ENCODE measurements around the gene ANKRD27.
"Not testable (repeated sequence)": the region's sequence is repeated elsewhere in the genome, so short reads cannot be mapped to it uniquely, and the experiment has no call there.

ANKRD27 gene

GRCh38 chr19:32652331-32652730 lies 22.6 kb downstream of the ANKRD27 start:
- DNase-seq (ENCODE audit: low read depth) = not testable (repeated sequence)

GRCh38 chr19:32651729-32652140 lies 23.2 kb downstream of the ANKRD27 start:
- DNase-seq (ENCODE audit: low read depth) = no peak

GRCh38 chr19:32650671-32651070 lies 24.3 kb downstream of the ANKRD27 start:
- DNase-seq (ENCODE audit: low read depth) = no peak

GRCh38 chr19:32649751-32650150 lies 25.2 kb downstream of the ANKRD27 start:
- no peak for DNase-seq (ENCODE audit: low read depth)

GRCh38 chr19:32647361-32647760 lies 27.6 kb downstream of the ANKRD27 start:
- no peak for DNase-seq (ENCODE audit: low read depth)

GRCh38 chr19:32646556-32646955 lies 28.4 kb downstream of the ANKRD27 start:
- no peak for DNase-seq (ENCODE audit: low read depth)

- no peak for DNase-seq (ENCODE audit: low read depth)
These were observed 32.2 kb downstream of the ANKRD27 start for GRCh38 chr19:32642771-32643170.

- DNase-seq (ENCODE audit: low read depth) = no peak
These were observed 36.4 kb downstream of the ANKRD27 start for GRCh38 chr19:32638625-32639024.

GRCh38 chr19:32637480-32637879 lies 37.5 kb downstream of the ANKRD27 start:
- no peak for DNase-seq (ENCODE audit: low read depth)

- DNase-seq (ENCODE audit: low read depth) = no peak
These were observed 43.6 kb downstream of the ANKRD27 start for GRCh38 chr19:32631381-32631780.

GRCh38 chr19:32630338-32630737 lies 44.6 kb downstream of the ANKRD27 start:
- no peak for DNase-seq (ENCODE audit: low read depth)

- DNase-seq (ENCODE audit: low read depth) = no peak
These were observed 47.2 kb downstream of the ANKRD27 start for GRCh38 chr19:32627714-32628270.

- DNase-seq (ENCODE audit: low read depth) = no peak
These were observed 48.0 kb downstream of the ANKRD27 start for GRCh38 chr19:32626969-32627368.

- no peak for DNase-seq (ENCODE audit: low read depth)
These were observed 50.6 kb downstream of the ANKRD27 start for GRCh38 chr19:32624410-32624809.

- DNase-seq (ENCODE audit: low read depth) = no peak
These were observed 53.0 kb downstream of the ANKRD27 start for GRCh38 chr19:32622002-32622401.

GRCh38 chr19:32619051-32619685 lies 55.8 kb downstream of the ANKRD27 start:
- no peak for DNase-seq (ENCODE audit: low read depth)

- DNase-seq (ENCODE audit: low read depth) = no peak
These were observed 59.4 kb downstream of the ANKRD27 start for GRCh38 chr19:32615569-32615968.

- no peak for DNase-seq (ENCODE audit: low read depth)
These were observed 60.1 kb downstream of the ANKRD27 start for GRCh38 chr19:32614916-32615315.

GRCh38 chr19:32613008-32613407 lies 62.0 kb downstream of the ANKRD27 start:
- no peak for DNase-seq (ENCODE audit: low read depth)

GRCh38 chr19:32611161-32611560 lies 63.8 kb downstream of the ANKRD27 start:
- DNase-seq (ENCODE audit: low read depth) = no peak

- no peak for DNase-seq (ENCODE audit: low read depth)
These were observed 67.5 kb downstream of the ANKRD27 start for GRCh38 chr19:32607479-32607878.

GRCh38 chr19:32606289-32606688 lies 68.7 kb downstream of the ANKRD27 start:
- no peak for DNase-seq (ENCODE audit: low read depth)

GRCh38 chr19:32605544-32605943 lies 69.4 kb downstream of the ANKRD27 start:
- no peak for DNase-seq (ENCODE audit: low read depth)

- no peak for DNase-seq (ENCODE audit: low read depth)
These were observed 71.0 kb downstream of the ANKRD27 start for GRCh38 chr19:32603961-32604360.
